GM19468 (cell line): ENCODE data around the gene KRT71.
"Not testable (repeated sequence)": the region's sequence is repeated elsewhere in the genome, so short reads cannot be mapped to it uniquely, and the experiment has no call there.

Experiments used
- ATAC-seq: cut with Tn5 transposase; IDR thresholded peaks from one replicate; pipeline ENCODE4 v1.9.1; 2021; ENCODE audit warnings: mild to moderate bottlenecking, moderate library complexity, moderate number of reproducible peaks; ENCODE audit not compliant: unreplicated experiment; ENCODE audit errors: extremely low read depth

Gene KRT71

DNA sequence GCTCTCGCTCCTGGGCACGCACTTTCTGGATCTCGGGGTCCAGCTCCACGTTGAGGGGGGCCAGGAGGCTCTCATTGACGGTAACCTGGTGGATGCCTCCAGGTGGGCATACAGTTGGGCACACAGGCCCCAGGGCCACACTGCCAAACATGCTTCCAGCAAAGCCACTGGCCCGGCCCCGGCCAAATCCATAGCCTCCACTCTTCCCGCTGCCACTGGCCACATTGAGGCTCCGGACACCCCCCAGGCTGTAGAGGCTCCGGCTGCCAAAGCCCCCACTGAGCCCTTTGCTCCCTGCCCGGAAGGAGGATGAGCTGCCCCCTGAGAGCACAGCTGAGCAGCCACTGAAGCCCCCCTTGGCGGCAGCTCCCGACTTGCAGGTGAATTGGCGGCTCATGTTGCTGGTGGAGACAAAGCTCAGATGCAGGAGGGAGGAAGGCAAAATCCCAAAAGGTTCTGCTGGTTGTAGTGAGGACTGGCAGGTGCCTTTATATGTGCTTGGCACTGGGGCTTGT lies at the start of gene KRT71:
Gene KRT71 (minus strand): TSS at position 465 of the 515 bp plus-strand sequence. CDS start 68 bp downstream, at position 397.
- ATAC-seq: no peak

DNA sequence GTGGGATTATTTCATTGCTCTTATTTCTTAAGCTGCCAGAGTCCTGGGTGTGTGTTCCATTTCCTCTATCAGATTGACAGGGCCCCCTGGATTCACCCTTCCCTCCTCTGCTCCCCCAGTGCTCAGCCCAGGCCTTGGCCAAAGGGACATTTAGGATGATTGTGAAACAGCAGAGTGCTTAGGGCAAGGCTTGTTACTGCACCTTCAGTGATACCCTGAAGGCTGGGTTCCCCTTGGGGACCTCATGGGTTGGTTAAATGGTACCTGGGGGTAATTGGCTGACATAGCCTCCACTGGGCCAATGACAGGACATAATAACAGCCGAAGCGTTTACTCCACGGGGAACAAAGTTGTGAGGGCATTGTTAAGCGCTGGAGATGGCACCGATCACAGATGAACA lies 49.6 kb upstream of the KRT71 start:
- ATAC-seq: no peak

DNA sequence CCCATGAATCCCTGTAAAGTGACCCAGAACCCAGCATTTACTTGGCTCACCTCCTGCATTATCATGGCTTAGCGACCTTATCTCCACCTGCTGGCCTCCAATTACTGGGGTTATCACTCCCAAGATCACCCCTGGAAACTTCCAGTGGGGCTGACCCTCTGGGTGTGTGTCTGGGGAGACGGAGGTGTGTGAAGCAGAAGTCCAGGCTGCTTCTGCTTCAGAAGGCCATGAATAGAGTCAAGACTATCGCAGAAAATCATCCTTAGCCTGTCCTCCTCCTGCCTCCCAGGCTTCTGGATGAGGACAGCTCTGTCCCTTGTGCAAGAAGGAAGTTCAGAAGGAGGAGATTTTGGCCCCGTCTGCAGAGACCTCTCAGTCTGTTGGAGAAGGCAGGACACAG lies 48.7 kb upstream of the KRT71 start:
- ATAC-seq: no peak

DNA sequence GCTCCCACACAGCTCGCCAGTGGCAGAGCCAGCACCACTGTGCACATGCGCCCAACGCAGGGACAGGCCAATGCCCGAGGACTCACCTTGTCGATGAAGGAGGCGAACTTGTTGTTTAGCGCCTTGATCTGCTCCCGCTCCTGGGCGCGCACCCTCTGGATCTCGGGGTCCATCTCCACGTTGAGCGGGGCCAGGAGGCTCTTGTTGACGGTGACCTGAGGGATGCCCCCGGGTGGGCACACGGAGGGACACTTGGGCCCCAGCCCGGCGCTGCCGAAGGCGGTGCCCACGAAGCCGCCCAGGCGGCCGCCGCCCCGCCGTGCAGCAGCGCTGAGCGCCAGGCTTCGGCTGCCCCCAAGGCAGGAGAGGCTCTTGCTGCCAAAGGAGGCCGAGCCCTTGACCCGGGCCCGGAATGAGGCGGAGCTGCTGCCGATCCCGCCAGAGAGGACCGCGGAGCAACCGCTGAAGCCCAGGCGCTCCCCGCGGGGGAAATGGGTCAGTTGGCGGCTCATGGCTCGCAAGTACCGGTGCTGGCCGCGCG lies 48.1 kb upstream of the KRT71 start, which contains the start of gene KRT72:
Gene KRT72 (minus strand): TSS at position 523 of the 541 bp plus-strand sequence. CDS start 11 bp downstream, at position 512.
- ATAC-seq: no peak

DNA sequence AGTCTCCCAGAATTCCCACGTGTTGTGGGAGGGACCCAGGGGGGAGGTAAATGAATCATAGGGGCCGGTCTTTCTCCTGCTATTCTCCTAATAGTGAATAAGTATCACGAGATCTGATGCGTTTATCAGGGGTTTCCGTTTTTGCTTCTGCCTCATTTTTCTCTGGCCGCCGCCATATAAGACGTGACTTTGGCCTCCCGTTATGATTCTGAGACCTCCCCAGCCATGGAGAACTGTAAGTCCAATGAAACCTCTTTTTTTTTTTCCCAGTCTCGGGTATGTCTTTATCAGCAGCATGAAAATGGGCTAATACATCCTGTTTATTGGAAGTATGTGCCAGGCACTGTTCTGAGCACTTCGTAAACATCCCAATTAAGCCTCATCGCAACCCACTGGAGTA lies 47.5 kb upstream of the KRT71 start:
- ATAC-seq: no peak

DNA sequence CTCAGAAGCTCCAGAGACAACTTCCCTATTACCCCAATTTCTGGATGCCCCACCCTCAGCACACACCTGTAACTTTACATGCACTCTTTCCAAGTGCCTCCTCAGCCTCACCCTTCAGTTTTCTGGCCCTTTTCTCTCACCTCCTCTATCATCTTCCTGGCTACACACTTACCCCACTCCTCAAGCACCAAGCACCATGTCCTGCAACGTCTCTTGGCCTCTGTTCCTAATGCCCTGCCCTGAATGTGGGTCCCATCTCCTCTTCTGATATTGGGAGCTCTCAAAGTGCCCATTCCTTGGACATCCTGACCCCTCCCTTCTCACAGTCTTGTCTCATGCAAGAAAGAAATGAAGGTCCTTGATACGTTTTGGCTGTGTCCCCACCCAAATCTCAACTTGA lies 47.1 kb upstream of the KRT71 start:
- ATAC-seq: no peak

DNA sequence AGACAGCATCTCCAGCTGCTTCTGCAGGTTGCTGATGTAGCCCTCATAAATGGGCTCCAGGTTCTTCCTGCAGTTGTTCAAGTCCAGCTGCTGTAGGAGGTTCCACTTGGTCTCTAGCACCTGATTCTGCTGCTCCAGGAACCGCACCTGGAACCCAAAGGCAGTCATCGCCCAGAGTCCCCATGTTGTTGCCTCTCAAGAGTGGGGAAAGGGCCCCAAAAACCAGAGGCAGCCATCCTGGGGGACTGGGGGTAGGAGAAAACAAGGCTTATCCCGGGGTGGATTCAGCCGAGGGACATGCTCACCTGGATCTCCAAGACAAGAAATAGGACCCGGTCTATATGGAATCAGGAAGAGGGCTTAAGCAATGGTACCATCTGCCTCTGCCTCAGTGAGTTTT lies 46.0 kb upstream of the KRT71 start:
- no peak for ATAC-seq

DNA sequence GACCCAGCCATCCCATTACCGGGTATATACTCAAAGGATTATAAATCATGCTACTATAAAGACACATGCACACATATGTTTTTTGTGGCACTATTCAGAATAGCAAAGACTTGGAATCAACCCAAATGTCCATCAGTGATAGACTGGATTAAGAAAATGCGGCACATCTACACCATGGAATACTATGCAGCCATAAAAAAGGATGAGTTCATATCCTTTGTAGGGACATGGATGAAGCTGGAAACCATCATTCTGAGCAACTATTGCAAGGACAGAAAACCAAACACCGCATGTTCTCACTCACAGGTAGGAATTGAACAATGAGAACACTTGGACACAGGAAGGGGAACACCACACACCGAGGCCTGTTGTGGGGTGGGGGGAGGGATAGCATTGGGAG lies 41.3 kb upstream of the KRT71 start:
- not testable (repeated sequence) for ATAC-seq

DNA sequence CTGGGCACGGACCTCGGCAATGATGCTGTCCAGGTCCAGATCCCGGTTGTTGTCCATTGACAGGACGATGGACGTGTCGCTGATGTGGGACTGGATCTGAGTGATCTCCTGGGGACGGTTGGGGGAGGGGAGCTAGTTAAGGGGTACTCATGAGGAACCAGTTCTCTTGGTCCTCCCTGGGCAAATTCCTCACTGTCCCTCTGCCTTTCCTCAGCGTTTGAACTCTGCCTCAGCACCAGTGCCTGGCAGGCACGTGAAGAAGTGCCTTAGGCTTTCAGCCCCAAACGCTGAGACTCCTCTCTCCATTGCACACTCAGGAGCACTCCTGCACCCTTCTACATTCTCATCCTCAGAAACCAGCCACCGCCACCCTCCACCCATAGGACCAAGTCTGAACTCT lies 38.6 kb upstream of the KRT71 start:
- no peak for ATAC-seq

DNA sequence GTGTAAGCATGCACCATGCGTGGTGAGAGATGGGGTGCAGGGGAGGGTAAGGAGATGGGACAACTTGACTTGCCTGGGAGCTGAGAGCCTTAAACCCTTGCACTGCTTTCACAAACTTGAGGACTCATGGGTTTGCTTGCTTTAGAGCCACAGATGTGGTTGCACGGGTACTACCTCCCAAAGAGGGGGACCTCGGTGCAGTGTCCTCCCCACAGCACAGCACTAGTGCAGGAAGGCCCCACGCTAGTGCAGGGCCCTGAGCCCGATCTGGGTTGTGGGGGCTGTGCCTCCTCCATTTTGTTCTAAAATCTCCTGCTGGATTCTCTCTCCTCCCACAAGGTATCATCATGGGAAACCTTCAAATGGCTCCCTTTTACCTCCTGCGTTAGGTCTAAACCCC lies 37.1 kb upstream of the KRT71 start:
- ATAC-seq: no peak

DNA sequence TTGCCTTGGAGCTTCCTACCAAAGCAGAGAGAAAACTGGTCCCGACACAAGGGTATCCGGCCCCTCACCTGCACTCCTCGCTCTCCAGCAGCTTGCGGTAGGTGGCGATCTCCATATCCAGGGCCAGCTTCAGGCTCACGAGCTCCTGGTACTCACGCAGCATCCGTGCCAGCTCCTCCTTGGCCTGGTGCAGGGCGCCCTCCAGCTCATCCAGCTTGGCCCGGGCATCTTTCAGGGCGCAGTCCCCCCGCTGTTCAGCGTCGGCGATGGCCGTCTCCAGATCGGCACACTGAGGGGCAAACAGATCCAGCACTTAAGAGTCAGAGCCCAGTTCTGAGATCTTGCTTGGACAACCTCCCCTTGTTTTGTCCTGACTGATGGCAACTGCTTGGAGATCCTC lies 34.6 kb upstream of the KRT71 start:
- ATAC-seq: no peak

DNA sequence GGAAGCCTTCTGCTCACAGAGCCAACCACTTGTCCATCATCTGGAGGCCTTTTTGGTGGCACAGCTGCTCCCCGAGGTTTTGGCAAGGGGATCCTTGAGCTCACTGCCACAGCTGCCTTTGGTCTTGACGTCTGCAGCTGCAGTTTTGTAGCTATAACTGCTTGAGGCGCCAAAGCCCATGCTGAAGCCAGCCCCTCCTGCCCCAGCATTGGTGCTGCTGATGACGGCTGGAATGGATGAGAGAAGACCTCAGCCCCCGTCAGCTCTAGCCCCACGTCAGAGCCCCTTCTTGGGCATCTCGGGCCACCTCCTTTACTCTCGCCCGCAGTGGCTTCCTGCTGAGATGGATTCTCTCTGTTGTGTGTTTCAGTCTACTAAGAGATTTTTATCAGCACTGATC lies 33.0 kb upstream of the KRT71 start:
- no peak for ATAC-seq

DNA sequence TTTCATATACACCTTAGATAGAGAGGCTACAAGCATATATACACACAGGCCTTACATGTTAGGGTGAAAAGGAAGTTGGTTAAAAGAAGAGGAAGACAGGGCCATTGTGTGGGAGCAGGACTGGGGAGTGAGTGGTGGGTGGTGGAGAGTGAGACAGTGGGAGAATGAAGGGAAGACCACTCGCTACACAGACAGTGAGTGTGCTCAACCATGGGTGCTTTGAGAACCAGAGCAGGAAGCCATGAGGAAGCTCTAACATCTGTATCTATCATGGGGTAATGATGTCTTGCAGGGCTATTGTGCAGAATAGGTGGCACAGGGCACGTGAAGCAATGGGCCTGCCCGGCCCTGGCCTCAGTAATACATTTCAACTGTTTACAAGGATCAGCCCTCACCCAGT lies 32.1 kb upstream of the KRT71 start:
- no peak for ATAC-seq

DNA sequence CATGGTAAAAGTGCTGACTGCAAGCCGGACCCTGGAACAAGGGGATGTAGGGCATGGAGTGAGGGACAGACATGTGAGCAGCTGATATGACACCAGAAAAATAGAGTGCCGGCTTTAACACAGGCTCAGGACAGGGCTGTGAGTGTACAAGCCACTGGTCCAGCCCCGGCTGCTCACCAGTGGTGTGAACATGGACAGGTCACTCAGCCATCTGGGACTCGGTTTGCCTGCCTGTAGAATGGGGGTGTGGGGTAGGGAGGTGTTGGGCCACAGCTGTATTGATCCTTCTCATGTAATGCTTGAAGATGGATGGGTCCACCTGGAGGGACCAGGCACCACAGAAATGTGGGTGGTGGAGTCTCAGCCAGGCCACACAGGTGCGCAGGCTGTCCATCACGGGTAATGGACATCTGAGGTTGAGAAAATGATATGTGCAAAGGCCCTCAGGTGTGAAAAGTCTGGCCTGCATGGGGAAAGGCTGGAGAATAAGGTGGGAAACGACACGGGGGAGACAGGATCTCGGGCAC lies 31.3 kb upstream of the KRT71 start:
- ATAC-seq: no peak

DNA sequence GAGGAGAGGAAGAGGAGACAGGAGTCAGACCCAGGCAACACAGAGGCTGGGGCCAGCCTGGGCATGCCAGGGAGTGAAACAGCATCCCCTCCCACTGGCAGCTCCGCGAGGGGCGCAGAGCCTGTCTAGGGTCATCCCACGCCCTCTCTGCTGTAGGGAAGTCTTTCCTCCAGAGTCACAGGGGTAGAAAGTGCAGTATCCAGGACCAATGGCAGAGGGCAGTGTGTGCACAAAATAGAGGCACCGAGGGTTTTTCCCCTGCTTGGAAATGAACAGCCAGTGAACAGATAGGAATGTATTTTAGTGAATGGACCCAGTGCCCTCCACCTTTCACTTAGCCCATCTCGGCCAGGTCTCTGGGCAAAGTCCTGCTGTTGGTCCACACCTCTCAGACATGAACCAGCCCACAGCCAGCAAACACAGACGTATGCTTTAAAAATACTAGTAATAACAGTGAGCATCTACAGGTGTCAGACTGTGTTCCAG lies 30.1 kb upstream of the KRT71 start:
- no peak for ATAC-seq

DNA sequence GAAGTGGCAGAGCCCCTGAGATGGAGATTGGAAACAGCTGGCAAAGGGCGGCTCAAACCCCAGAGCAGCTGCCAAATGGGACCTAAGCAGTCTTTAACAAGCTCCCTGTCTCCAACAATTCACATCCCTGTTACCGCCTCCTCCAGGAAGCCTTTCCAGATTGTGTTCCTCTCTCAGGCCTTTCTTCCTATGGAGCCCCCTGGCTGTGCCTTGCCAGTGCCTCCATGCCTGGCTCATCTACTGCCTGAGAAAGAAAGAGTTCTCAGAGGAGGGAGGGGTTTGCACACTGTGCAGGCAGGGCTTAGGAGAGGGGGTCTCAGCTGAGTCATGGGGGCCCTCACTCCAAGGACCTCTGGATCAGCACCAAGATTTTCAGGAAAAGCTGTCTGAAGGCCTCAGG lies 29.5 kb upstream of the KRT71 start:
- no peak for ATAC-seq

DNA sequence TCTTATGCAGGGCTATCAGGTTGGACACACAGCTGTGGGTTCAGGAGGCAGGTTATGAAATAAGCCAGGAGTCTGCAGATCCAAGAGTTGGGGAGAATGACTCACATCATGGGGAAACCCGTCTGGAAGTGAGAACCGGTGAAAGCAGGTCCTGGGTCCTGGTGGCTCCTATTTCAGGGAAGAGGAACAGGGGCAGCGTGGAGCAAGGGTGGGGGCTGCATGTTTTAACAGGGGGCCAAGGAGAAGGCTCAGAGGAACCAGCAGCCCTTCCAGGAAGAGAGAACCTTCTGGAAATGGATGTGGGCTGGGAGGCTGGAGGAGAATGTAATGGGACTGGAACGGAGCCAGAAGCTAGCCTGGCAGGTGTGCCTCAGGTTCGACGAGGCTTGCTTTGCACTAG lies 28.5 kb upstream of the KRT71 start:
- ATAC-seq: no peak

DNA sequence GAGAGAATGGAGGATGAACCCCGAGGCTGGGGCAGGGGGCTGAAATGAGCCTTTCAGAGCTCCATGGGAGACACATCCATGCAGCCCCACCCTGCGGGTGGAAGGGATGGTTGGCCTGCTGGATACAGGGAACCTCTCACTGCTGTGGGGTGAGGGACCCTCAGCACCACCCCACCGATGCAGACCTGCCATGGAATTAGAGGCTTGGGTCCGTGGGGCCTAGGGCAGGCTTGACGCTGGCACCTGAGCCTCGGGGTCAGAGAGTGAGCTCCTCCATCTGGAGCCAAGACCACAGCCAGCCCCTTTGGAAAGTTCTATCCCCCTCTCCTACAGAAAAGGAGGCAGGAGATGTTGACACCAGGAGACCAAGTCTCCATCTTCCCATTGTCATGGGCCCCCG lies 28.1 kb upstream of the KRT71 start:
- ATAC-seq: no peak

DNA sequence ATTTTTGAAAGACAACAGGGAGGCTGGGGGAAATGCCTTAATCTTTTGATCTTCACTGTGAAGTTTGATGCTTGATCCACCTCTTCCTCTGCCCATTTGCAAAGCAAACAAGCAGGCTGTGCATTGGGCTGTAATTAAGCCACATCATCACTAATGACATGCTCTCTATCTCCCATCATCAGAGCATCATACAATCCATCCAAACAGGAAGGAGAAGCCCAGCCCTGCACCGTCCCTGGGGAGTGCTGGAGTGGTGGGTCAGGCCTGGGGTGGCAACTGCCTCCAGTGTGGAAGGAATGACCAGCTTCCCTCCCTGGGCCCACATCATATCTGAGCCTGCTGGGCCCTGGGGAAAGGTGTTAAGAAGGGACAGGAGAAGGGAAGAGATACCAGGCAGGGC lies 27.6 kb upstream of the KRT71 start:
- no peak for ATAC-seq

DNA sequence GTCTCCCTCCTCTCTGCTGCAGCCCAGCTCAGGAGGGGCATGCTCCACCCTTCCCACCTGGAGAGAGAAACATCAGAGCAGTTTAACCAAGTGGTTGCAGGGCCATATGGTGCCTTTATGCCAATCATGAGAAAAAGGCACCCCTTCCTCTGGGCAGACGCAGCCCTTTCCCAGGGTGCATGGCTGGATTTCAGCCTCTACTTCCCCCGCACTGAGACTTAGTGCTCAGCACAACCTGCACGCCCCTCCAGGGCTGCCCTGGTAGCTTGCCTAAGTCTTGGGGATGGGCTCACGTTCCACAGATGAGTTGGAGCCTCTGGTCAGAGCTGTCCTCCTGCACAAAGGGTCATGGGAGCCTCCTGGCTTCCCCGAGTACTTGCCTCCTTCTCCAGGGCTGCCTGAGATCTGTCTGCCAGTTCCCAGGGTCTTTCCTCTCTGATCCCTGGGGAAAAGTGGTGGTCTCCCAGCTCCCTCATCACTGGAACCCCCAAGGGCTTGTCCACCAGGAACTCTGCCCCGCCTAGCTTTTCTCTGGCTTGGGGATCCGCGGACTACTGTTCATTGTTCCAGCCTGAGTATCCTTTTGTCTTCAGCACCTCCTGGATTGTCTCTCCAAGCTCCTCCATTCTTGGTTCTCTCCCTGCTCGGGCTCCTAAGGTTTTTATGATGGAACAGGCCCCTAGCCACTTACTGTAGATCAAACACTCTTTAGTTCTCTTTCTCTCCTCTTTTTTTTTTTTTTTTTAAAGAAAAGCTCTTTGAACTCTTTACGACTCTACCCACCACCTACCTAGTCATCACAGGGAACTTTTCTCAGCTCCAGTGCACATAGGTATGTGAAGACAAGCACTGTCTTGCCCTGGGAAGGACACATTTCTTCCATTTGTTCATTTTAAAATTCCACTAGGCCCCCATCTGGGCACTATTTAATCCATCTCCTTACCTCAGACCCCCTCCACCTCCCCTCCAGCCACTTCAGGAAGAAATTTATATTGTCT lies 26.8 kb upstream of the KRT71 start:
- no peak for ATAC-seq

DNA sequence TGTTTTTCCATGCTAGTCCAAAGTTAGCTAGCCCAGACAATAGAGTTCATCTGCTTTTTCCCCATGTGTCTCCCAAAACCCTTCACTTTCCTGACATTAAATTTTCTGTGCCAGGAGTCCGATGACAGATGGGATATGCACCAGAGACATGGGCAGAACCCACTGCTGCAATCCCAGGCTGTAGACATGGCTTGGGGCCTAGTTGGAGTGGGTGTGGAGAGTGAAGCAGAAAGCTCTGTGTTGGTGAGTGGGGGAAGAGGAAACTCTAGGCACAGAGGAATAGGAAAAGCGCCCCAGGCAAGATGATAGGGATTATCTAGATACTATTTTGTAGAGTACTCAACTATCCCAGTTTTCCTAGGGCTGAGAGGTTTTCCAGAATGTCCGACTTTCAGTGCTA lies 25.5 kb upstream of the KRT71 start:
- no peak for ATAC-seq
